GM23338 (cell line): ENCODE data around the gene GTF2A1. TPM values are rescaled to one million over a fixed set of nuclear protein-coding genes. Genes with fewer than 3 reads are reported as not detected.
"Not testable (repeated sequence)": the region's sequence is repeated elsewhere in the genome, so short reads cannot be mapped to it uniquely, and the experiment has no call there.

ENCODE experiments used
- ATAC-seq: fragments of 200-7000 bp; cut with Tn5 transposase; 3 replicates; pipeline ENCODE4 v1.9.1; 2020
- DNase-seq: peaks from one replicate; pipeline ENCODE4 v3.0.0-alpha.2; 2015; ENCODE audit warnings: low spot score
- H2AFZ ChIP-seq: fragments of 200-600 bp; sonication (generic); 2 replicates; pipeline ENCODE4 v1.8.0; 2016; ENCODE audit warnings: antibody characterized with exemption, mild to moderate bottlenecking, moderate library complexity
- H3F3A ChIP-seq: fragments of 200-600 bp; sonication (generic); replicated peaks from 2 replicates; pipeline ENCODE4 v1.8.0; 2017; ENCODE audit warnings: antibody characterized with exemption, mixed run types, low read depth
- H3K27ac ChIP-seq: fragments of 200-600 bp; sonication (generic); 2 replicates; pipeline ENCODE4 v1.6.1; 2016; ENCODE audit warnings: low read depth
- H3K27me3 ChIP-seq: fragments of 200-600 bp; sonication (generic); 2 replicates; pipeline ENCODE4 v1.8.0; 2016; ENCODE audit warnings: mild to moderate bottlenecking, mixed run types, moderate library complexity; ENCODE audit not compliant: insufficient read depth
- H3K36me3 ChIP-seq: fragments of 200-600 bp; sonication (generic); 2 replicates; pipeline ENCODE4 v1.8.0; 2016; ENCODE audit warnings: mild to moderate bottlenecking; ENCODE audit not compliant: insufficient read depth
- H3K4me1 ChIP-seq: fragments of 200-600 bp; sonication (generic); 2 replicates; pipeline ENCODE4 v1.8.0; 2016; ENCODE audit warnings: mild to moderate bottlenecking, moderate library complexity; ENCODE audit not compliant: insufficient read depth
- H3K4me2 ChIP-seq: fragments of 200-600 bp; sonication (generic); 2 replicates; pipeline ENCODE4 v1.7.1; 2017; ENCODE audit warnings: mixed run types
- H3K4me3 ChIP-seq: fragments of 200-600 bp; sonication (generic); 2 replicates; pipeline ENCODE4 v1.6.1; 2016; ENCODE audit warnings: mixed run types
- H3K79me2 ChIP-seq: fragments of 200-600 bp; sonication (generic); replicated peaks from 2 replicates; pipeline ENCODE4 v1.8.0; 2017; ENCODE audit warnings: mild to moderate bottlenecking; ENCODE audit not compliant: insufficient read depth
- H3K9me2 ChIP-seq: fragments of 200-600 bp; sonication (generic); 2 replicates; pipeline ENCODE4 v1.8.0; 2017; ENCODE audit not compliant: insufficient read depth
- H4K20me1 ChIP-seq: fragments of 200-600 bp; sonication (generic); replicated peaks from 2 replicates; pipeline ENCODE4 v1.8.0; 2017; ENCODE audit warnings: mild to moderate bottlenecking; ENCODE audit not compliant: insufficient read depth
- H3K27ac Mint-ChIP-seq: 2 replicates; pipeline ENCODE4 v1.8.0; 2020; ENCODE audit warnings: inconsistent platforms, mild to moderate bottlenecking, moderate library complexity, mixed read lengths
- H3K27me3 Mint-ChIP-seq: 3 replicates; pipeline ENCODE4 v1.8.0; 2022; ENCODE audit warnings: low read depth, mild to moderate bottlenecking, moderate library complexity, mixed read lengths, inconsistent platforms; ENCODE audit not compliant: insufficient read depth, poor library complexity
- H3K36me3 Mint-ChIP-seq: 3 replicates; pipeline ENCODE4 v1.8.0; 2021; ENCODE audit warnings: low read depth, mild to moderate bottlenecking, inconsistent platforms, moderate library complexity, mixed read lengths
- H3K4me1 Mint-ChIP-seq: 3 replicates; pipeline ENCODE4 v1.8.0; 2020; ENCODE audit warnings: mild to moderate bottlenecking, inconsistent platforms, mixed read lengths
- H3K4me3 Mint-ChIP-seq: 3 replicates; pipeline ENCODE4 v1.8.0; 2021; ENCODE audit warnings: moderate library complexity, mild to moderate bottlenecking, inconsistent platforms, mixed read lengths
- H3K9me3 Mint-ChIP-seq: 3 replicates; pipeline ENCODE4 v1.8.0; 2020; ENCODE audit warnings: moderate library complexity, mild to moderate bottlenecking, inconsistent platforms, mixed read lengths
- CTCF ChIP-seq, 2 experiments: fragments of 200-600 bp in 1 of 2; sonication (generic) in 1 of 2; conservative IDR thresholded peaks; 2 replicates each; pipeline versions ENCODE4 v1.5.1 to v1.6.1; 2016 to 2017; ENCODE audit warnings: antibody characterized with exemption in 2 of 2, low read depth in 2 of 2, mild to moderate bottlenecking in 2 of 2, moderate library complexity in 1 of 2
- ETS1 ChIP-seq: IDR thresholded peaks from 2 replicates; pipeline ENCODE4 v1.6.1; 2016; ENCODE audit warnings: antibody characterized with exemption
- EZH2 ChIP-seq: fragments of 200-600 bp; sonication (generic); IDR thresholded peaks from one replicate; pipeline ENCODE4 v1.8.0; 2017; ENCODE audit warnings: antibody characterized with exemption, mild to moderate bottlenecking, low read depth; ENCODE audit not compliant: unreplicated experiment
- EZH2phosphoT487 ChIP-seq: fragments of 200-600 bp; sonication (generic); IDR thresholded peaks from one replicate; pipeline ENCODE4 v1.8.1; 2018; ENCODE audit warnings: antibody characterized with exemption; ENCODE audit not compliant: unreplicated experiment
- JUNB ChIP-seq: IDR thresholded peaks from one replicate; pipeline ENCODE4 v1.6.1; 2016; ENCODE audit warnings: antibody characterized with exemption; ENCODE audit not compliant: unreplicated experiment
- NANOG ChIP-seq: IDR thresholded peaks from 2 replicates; pipeline ENCODE4 v1.6.1; 2016; ENCODE audit warnings: antibody characterized with exemption, borderline replicate concordance
- POLR2AphosphoS5 ChIP-seq: IDR thresholded peaks from 2 replicates; pipeline ENCODE4 v1.6.1; 2016; ENCODE audit warnings: antibody characterized with exemption, low read depth
- REST ChIP-seq: IDR thresholded peaks from one replicate; pipeline ENCODE4 v1.6.1; 2018; ENCODE audit warnings: antibody characterized with exemption; ENCODE audit not compliant: unreplicated experiment
- STAT1 ChIP-seq: IDR thresholded peaks from one replicate; pipeline ENCODE4 v1.6.1; 2016; ENCODE audit warnings: antibody characterized with exemption; ENCODE audit not compliant: unreplicated experiment
- ZNF114 ChIP-seq: fragments of 250-450 bp; sonication (Bioruptor Pico); IDR thresholded peaks from 2 replicates; pipeline ENCODE4 v1.5.0; 2020; ENCODE audit warnings: mild to moderate bottlenecking, moderate library complexity
- polyA plus RNA-seq: library from polyadenylated mRNA; unstranded; fragments of >200 nt; fragmentation: Nextera tagmentation; extraction: Ambion mirVana; gene quantifications from 2 replicates; pipeline ENCODE4 v1.2.1, GENCODE V29; 2016
- total RNA-seq: library from RNA; depleted of rRNA; stranded (reverse); fragments of >200 nt; shearing (Covaris generic); gene quantifications from 2 replicates; pipeline ENCODE4 v1.2.3, GENCODE V29; 2014

Gene GTF2A1
- total and polyA plus RNA-seq, 2 experiments from 2014 or later = 12.1 to 50.6 TPM

GRCh38 chr14:81231540-81231939, 10.8 kb upstream of the GTF2A1 start:
- Mint-ChIP-seq H3K4me3 (no peak overlapping the region), H3K9me3 (peaks cover 9% of the 10 kb centered on the region), H3K4me1 (peaks cover 7% of the 10 kb centered on the region; the same call in 2 of the 3 replicates), H3K27ac (no peak overlapping the region), H3K27me3 (no peaks in the 10 kb centered on the region), H3K36me3 (no peaks in the 10 kb centered on the region)
- no peak for DNase-seq
- Histone ChIP-seq H3K9me2 (0 out of 2 replicates have a peak, but pooled peaks cover 9% of the 10 kb centered on the region), H3K79me2 (no peaks in the 10 kb centered on the region), H3K4me1 (peaks cover 4% of the 10 kb centered on the region), H3K4me2 (no peak overlapping the region), H3F3A (no peaks in the 10 kb centered on the region), H3K4me3 (no peak overlapping the region), H3K27ac (no peak overlapping the region), H3K27me3 (no peaks in the 10 kb centered on the region), H4K20me1 (no peaks in the 10 kb centered on the region), H2AFZ (no peak overlapping the region), H3K36me3 (no peaks in the 10 kb centered on the region)
- peak; percentile 43; the same call in 2 of the 3 replicates for ATAC-seq
- TF ChIP-seq STAT1 (no peak), NANOG (no peak), POLR2AphosphoS5 (no peak), REST (no peak), JUNB (no peak)

- no peaks in the 10 kb centered on the region for H4K20me1 ChIP-seq
- no peak overlapping the region for H3K27ac ChIP-seq
- no peak for ATAC-seq
- no peaks in the 10 kb centered on the region for H3K9me2 ChIP-seq
- Mint-ChIP-seq H3K36me3 (peaks cover 8% of the 10 kb centered on the region), H3K4me1 (peaks cover 8% of the 10 kb centered on the region), H3K27me3 (peaks cover 20% of the 10 kb centered on the region), H3K4me3 (no peak overlapping the region), H3K27ac (no peak overlapping the region), H3K9me3 (peaks cover 9% of the 10 kb centered on the region; the same call in 2 of the 3 replicates)
- no peaks in the 10 kb centered on the region for H3K27me3 ChIP-seq
- no peak overlapping the region for H3K4me3 ChIP-seq
- no peaks in the 10 kb centered on the region for H3K36me3 ChIP-seq
- no peak overlapping the region for H3K4me2 ChIP-seq
- TF ChIP-seq CTCF (conservative IDR thresholded peaks at IDR 0.05; ENCODE audit: low read depth in 2 of 2) (no peak), STAT1 (no peak), EZH2 (no peak), ZNF114 (CRISPR knock-in tag) (no peak), NANOG (no peak), ETS1 (no peak), EZH2phosphoT487 (no peak)
- DNase-seq = no peak
- peaks cover 6% of the 10 kb centered on the region; the same call in 1 of the 2 replicates for H3F3A ChIP-seq
- H3K79me2 ChIP-seq = peaks cover 9% of the 10 kb centered on the region
- no peak overlapping the region for H2AFZ ChIP-seq
- peaks cover 11% of the 10 kb centered on the region; the same call in 1 of the 2 replicates for H3K4me1 ChIP-seq
These were observed 3.5 kb upstream of the GTF2A1 start for GRCh38 chr14:81224222-81224621.

- H3K36me3 Mint-ChIP-seq, H3K9me2 ChIP-seq: not testable (repeated sequence)
These were observed 3.0 kb upstream of the GTF2A1 start for GRCh38 chr14:81223788-81224187.

More at GRCh38 chr14:81223788-81224187, 3.0 kb upstream of the GTF2A1 start:
- ATAC-seq, H4K20me1 ChIP-seq, H3K4me1 Mint-ChIP-seq, H2AFZ ChIP-seq, H3K27me3 ChIP-seq, H3K27ac Mint-ChIP-seq, H3K27ac ChIP-seq, H3K4me3 Mint-ChIP-seq, H3K36me3 ChIP-seq, H3K4me3 ChIP-seq, H3K4me2 ChIP-seq, DNase-seq, H3F3A ChIP-seq: not testable (repeated sequence)
- peaks cover 13% of the 10 kb centered on the region for H3K79me2 ChIP-seq
- peaks cover 22% of the 10 kb centered on the region for H3K27me3 Mint-ChIP-seq
- peaks cover 11% of the 10 kb centered on the region; the same call in 2 of the 3 replicates for H3K9me3 Mint-ChIP-seq
- H3K4me1 ChIP-seq = peaks cover 11% of the 10 kb centered on the region; the same call in 1 of the 2 replicates
